Globus pallidus (tissue), 1 donor: ENCODE results near the gene DHX57.
A peak's percentile ranks its signal among the peaks of the same experiment; 100 is the strongest.
"Not testable (repeated sequence)": the region's sequence is repeated elsewhere in the genome, so short reads cannot be mapped to it uniquely, and the experiment has no call there.

Source experiments
- DNase-seq: peaks from one replicate; pipeline ENCODE4 v3.0.0-alpha.2; 2015; ENCODE audit warnings: low spot score

The DHX57 gene

DNA sequence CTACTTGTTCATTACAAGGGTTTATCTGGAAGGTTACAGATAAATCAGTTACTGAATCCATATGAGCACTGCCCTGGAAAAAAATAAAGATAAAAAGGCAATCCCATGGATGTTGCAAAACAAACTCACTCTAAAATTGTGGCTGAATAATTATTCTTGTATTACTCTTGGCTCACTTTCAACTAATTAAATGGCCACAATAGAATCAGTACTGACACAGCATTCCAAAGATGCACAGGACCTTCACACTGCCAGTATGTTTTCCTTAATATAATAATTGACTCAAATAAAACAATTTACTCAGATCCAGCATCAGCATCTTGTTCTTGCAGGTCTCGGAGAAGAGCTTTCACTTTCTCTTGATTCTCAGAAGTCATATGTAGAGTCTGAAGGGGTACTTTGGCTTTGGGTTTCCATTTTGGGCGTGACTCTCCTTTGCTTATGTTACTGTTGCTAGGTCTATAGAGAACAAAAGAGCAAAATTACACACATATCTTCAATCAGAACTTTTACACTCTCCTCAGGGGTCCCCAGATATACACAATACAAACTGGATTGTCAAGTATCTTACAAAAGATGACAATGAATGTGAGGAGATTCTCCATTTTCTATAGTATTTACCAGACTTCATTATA, 12.6 kb downstream of the DHX57 start:
- no peak for DNase-seq

DNA sequence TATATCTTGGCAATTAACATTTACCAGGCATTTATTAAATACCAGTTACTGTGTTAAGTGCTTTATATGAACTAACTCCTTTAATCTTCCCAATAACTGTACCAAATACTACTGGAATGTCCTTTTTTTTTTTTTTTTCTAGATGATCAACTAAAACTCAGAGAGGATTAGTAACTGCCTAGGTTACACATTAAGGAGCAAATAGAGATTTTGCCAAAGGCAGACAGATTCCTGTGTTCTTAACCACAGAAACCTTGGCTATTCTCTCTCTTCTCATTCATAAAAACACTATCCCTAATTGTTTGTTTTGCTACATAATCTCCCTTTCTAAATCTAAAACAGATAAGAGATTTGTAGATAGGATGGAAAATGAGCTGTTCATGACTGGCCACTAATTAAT, 13.3 kb downstream of the DHX57 start:
- no peak for DNase-seq

DNA sequence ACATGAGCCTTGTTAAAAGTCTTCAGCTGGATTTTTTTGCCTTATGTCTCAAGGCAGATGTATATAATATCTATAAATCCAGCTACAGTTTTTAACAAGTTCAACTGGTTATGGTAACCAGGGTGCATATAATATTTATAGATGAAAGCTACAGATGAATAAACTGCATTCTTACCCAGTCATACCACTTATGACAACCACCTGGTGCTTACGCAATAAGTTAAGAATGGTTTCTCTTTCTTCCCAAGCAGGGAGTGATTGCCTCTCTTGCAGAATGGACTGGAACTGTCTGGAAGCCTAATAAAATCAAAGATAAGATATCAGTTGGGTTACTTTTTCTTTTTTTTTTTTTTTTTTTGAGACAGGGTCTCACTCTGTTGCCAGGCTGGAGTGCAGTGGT, 19.6 kb downstream of the DHX57 start:
- DNase-seq = no peak

DNA sequence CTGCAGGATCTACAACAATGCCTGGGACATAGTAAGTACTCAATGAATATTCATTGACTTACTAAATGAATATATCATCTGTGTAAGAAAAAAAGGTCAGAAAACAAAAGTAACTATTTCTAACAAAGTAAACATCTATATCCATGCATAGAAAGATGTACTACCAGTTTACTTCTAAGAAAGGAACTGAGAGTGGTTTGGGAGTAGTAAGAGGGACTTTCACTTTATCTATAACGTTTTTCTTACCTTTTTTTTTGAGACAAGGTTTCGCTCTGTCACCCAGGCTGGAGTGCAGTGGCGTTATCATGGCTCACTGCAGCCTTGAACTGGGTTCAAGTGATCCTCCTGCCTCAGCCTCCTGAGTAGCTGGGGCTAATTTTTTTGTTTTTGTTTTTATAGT, 25.7 kb downstream of the DHX57 start:
- no peak for DNase-seq

DNA sequence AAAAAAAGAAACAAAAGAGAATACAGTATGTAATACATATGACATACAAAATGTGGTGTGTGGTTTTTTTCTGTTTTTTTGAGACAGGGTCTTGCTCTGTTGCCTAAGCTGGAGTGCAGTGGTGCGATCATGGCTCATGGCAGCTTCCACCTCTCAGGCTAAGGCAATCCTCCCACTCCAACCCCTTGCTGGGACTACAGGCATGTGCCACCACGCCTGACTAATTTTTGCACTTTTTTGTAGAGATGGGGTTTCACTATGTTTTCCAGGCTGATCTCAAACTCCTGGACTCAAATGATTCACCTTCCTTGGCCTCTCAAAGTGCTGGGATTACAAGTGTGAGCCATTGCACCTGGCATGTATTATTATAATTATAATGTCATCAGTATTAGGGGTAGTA, 38.9 kb downstream of the DHX57 start:
- no peak for DNase-seq

DNA sequence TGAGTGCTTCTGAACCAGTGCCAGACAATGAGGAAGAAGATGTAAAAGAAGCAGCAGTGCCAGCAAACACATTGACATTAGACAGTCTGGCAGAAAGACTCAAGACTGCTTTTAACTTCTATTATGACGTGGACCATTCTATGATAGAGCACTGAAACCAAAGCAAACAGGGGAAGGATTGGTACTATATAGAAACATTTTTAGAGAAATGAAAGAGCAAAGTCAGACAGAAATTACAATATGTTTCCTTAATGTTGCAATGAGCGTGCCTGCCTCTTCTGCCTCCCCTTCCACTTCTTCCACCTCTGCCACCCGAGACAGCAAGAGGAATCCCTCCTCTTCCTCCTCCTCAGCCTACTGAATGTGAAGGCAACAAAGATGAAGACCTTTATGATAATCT, 39.7 kb downstream of the DHX57 start:
- DNase-seq = peak; percentile 29

DNA sequence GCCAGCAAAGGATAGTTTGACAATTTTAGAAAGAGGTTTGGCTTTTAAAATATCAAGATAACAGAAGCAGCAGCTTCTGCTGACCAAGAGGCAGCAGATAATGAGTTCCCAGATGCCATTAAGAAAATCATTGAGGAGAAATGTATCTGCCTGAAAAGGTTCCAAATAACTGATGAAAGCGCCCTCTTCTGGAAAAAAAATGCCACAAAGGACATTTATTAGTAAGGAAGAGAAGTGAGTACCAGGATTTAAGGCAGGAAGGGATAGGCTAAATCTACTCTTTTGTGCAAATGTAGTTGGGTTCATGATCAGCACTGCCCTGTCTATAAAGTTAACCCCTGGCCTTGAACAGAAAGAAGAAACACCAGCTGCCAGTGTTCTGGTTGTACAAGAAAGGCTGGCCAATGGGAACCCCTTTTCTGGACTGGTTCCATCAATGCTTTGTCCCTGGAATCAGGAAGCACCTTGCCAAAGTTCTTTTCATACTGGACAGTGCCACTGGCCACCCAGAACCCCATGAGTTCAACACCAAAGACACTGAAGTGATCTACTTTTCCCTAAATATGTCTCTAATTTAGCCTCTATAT, 40.6 kb downstream of the DHX57 start:
- no peak for DNase-seq

DNA sequence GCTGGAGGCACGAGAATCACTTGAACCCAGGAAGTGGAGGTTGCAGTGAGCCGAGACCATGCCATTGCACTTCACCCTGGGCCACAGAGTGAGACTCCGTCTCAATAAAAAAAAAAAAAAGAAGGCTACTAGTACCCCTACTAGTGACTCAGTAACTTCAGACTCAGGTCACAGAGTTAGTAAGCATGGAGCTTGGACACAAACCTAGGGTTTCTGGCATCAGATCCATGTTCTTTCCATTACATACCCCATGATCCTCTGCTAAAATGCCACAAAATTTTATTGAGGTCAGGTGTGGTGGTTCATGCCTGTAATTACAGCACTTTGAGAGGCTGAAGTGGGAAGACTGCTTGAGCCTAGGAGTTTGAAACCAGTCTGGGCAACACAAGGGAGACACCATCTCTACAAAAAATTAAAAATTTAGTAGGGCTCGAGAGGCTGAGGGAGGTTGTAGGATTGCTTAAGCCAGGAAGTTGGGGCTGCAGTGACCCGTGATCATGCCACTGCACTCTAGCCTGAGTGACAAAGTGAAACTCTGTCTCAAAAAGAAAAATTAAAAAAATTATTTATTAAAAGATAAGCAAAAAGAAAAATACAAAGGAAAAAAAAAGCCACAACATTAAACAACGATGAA, 45.1 kb downstream of the DHX57 start:
- DNase-seq = no peak

DNA sequence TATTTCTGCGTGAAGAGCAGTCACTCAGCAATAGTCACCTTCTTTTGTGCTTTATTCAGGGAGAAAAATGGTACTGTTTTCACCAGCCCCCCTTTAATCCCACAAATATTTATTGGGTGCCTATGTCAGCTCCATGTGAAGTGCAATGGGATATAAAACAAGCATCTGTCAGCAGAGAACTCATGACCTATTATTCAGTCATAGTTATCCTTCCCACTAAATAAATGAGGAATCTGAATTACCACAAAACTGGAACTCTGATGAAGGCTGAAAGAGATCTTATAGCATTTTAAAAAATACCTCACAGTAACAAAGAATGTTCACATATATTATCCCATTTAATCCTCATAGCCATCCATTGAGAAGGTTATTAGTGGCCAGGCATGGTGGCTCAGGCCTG, 45.8 kb downstream of the DHX57 start:
- no peak for DNase-seq

DNA sequence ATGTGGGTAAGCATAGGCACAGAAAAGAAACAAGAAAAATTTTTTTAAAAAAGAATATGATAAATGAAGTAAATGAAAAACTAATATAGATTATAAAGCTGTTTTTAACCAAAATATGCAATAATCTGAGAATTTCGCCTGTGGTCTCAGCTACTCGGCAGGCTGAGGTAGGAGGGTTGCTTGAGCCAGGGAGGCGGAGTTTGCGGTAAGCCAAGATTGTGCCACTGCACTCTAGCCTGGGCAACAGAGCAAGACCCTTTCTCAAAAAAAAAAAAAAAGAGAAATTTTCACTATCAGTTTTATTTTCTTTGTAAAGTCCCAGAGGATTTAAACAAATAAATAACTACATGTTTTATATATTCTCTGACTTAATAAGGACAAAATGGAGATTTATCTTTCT, 47.3 kb downstream of the DHX57 start:
- no peak for DNase-seq

DNA sequence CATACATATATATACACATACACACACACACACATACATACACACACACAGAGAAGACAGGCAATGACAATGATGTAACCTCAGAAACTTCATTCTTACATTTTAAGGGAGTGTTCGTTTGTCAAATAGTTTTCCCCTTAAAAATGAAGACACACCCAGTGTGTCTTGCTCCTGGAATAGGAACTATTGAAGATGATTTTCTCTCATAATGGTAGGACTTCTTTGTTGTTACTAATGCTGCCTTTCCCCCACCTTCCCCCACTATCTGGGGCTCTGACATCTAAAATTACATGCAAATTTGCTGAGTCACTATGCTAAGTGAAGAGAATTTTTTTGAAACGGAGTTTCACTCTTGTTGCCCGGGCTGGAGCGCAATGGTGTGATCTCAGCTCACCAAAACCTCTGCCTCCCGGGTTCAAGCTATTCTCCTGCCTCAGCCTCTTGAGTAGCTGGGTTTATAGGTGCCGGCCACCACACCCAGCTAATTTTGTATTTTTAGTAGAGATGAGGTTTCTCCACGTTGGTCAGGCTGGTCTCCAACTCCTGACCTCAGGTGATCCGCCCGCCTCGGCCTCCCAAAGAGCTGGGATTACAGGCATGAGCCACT, 48.1 kb downstream of the DHX57 start:
- not testable (repeated sequence) for DNase-seq

DNA sequence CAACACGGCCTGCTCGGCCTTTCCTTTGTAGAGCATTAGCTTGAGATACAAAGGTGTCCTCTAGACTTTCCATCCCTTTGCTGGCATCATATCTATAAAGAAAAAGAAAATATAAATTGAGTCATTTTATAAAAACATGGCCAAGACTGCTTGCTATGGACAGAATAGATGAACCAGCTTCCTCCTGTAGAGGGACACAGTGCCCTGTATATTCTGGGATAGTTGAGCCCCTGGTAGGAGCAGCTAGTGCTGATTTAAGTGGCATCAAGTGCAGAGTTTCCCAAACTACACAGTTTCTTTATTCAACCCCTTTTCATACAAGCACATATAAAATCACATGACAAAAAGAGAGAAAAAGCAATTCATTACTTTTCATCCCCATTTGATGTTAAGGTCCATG, 49.8 kb downstream of the DHX57 start:
- no peak for DNase-seq

DNA sequence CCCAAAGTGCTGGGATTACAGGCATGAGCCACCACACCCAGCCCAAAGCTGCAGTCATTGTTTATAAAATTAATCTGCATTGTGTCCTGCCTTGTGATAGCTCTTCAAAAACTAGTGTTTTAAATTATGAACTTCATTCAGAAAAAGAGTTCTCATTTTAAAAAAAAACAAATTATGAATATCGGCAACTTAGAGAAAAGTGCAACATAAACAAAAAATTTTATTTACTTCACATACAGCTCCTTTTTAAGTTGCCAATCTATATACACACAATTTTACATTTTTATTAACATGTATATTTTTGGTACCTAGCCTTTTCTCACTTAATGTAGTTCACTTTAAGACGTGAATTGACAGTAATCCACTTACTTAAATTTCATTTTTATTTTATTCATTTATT, 50.8 kb downstream of the DHX57 start:
- DNase-seq = no peak

DNA sequence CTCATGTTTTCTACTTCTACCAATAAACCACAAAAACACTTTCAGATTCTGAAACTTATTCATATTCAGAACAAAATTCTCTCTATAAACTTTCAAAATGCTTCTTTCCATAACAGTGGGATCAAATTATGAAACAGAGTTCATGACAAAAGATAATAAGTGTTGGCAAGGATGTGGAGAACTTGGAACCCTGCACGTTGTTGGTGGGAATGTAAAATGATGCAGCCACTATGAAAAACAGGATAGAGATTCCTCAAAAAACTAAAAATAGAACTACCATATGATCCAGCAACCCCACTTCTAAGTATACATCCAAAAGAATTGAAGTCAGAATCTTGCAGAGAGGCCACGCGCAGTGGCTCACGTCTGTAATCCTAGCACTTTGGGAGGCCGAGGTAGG, 52.3 kb downstream of the DHX57 start:
- no peak for DNase-seq

DNA sequence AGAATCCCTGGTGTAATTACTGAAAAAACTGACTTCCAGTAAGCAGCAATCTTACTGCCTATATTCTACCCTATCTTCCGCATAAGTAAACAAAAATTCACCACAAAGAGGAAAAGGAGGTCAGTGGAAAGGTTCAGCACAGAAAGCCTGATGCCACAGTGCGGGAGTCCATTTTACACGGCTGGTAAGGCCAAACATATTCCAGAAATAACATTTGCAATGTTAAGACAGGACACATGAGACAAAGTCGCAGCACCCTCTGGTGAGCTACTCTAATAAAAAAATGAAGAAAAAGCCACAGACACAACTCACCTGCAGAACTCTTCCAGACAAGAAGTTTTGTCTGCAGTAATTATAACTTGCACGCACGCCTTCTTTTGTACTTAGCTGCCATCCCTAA, 57.2 kb downstream of the DHX57 start:
- no peak for DNase-seq

DNA sequence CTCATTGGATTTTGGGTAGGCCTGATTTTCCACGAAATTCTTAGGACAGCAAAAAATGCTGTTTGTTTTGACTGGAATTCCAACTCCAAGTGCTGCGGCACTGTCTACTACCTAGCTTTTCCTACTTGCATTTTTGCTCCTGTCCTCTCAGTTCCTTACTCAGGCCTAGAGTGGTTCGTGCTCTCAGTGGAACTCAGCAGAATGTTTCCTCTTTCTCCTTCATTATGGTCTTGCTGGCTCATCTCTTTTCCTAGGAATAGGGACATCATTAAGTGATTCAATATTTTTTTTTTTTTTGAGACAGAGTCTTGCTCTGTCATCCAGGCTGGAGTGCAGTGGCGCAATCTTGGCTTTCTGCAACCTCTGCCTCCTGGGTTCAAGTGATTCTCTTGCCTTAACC, 59.8 kb downstream of the DHX57 start:
- no peak for DNase-seq

DNA sequence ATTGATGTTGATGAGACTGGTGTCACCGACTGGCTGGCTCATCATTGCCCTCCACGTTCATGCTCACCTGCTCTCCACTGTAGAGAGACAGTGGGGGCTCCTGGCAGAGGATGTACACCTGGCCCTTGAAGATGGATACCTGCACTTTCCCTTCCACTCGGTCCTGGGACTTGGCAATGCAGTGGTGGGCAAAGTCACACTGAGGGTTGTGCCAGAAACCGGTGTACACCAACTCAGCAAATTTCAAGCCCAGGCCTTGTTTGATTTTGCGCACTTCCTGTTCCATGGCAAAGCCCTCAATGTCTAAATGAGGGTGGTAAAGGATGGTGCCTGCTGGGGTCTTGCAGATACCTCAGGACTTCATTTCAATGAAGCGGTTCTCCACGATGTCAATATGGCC, 65.2 kb downstream of the DHX57 start:
- no peak for DNase-seq

DNA sequence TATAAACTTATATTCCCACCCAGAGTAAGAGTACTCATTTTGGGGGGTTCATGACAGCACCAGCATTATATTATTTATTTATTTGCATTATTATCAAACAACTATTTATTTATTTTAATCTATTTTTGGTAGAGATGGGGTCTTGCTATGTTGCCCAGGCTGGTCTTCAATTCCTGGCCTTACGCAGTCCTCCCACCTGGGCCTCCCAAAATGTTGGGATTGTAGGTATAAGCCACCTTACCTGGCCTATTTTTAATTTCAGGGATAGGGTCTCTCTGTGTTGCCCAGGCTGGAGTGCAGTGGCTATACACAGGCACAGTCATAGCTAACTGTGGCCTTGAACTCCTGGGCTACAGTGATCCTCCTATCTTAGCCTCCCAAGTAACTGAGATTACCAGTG, 67.1 kb downstream of the DHX57 start:
- no peak for DNase-seq

DNA sequence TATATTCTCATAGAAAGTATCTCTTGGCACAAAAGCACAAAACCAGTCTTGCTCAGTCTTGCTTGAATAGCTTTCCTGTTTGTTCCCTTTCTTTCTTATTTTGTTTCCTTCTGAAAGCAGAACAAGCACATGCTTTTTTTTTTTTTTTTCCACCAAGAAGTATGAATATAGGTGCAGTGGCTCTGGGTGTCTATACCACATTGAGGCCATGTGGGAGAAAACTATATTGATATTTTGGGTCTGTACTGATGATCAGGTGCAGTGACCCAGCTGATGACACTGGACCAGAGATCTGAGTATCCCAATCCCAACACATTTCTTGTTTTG, 69.0 kb downstream of the DHX57 start:
- no peak for DNase-seq

DNA sequence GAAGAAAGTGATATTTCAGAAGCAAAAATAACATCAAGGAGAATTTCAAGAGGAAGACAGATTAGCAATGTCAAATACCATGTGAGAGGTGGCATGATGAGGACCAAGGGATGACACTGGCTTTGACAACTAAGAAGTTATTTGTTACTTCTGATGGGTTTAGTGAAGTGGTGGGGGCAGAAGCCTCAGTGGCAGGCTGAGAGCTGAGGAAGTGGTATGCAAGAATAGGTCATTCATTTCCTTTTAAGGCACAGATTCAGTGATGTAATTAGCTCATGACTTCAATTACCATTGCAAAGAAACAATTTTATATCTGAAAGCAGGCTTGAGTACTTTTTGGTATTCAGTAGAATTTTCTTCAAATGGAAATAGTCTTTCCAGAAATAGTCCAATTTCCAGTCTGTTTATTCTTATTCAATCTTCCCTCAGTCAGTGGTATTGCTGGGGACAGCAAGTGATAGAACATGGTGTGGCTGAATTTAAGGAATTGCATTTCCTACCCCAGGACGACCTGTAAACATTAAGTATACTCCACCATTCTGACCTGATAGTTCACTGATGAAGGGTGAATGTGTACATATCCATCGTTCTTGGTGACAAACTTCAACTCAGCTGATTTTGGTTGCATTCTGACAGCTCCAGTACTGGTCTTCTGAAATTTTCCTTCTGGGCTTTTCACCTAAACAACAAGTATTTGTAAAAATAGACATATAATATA, 69.6 kb downstream of the DHX57 start:
- DNase-seq = no peak

DNA sequence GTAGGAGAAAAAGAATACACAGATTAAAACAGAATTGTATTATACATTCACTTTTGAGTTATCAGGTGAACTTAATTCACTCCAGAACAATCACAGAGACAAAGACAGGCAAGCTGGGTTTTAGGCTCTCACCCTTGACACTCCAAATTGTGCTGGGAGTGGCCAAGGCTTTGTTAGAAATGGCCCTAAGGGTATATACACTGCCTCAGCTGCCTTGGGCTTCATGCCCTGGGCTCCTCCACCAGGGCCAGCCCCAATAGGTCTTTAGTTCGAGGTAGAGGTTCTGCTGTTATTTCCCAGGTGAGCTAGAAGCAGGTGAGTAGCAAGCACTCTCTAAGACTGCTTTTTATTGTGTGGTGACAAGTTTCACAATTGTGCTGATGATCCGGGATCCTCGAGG, 77.8 kb downstream of the DHX57 start:
- no peak for DNase-seq

DNA sequence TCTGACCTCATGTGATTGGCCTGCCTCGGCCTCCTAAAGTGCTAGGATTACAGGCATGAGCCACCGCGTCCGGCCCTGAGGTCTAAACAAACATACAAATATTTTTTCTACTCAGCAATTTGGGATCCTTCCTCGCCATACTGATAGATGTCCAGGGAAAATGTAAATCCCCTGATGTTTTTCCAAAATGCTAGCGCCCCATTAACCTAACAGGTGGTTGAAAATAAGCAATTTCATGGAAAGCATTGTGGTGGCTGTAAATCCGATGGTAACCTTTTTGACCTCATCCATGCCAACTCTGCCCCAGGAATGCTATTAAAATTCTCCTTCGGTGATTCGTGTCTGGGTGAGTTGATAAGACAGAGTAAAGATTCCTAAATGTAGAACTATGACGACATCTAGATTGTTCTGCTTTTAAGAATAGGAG, 78.5 kb downstream of the DHX57 start:
- no peak for DNase-seq

DNA sequence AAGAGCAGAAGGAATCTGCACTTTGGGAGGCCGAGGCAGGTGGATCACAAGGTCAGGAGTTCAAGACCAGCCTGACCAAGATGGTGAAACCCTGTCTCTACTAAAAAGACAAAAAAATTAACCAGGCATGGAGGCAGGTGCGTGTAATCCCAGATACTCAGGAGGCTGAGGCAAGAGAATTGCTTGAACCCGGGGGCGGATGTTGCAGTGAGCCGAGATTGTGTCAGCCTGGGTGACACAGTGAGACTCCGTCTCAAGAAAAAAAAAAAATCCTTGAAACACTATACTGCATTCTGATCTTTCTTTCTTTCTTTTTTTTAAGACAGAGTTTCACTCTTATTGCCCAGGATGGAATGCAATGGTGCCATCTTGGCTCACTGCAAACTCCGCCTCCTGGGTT, 80.7 kb downstream of the DHX57 start:
- DNase-seq = not testable (repeated sequence)
